ENCODE measurements around the gene OASL. TPM values are rescaled to one million over a fixed set of nuclear protein-coding genes. Genes with fewer than 3 reads are reported as not detected.

OASL gene
- total RNA-seq, 1 donor: under 0.01 TPM

GRCh38 chr12:120997448-120997847 is 41.6 kb downstream of the OASL start:
- no peak for TF ChIP-seq CTCF (IDR thresholded peaks at IDR 0.05; ENCODE audit: insufficient read depth, low read depth, low read length)
- DNase-seq (ENCODE audit: low read depth): no peak
- no peak overlapping the region for H3K4me3 ChIP-seq (ENCODE audit: low read depth, low read length)

GRCh38 chr12:120996133-120996746 is 42.8 kb downstream of the OASL start:
- DNase-seq (ENCODE audit: low read depth): no peak
- H3K4me3 ChIP-seq (ENCODE audit: low read depth, low read length): no peak overlapping the region
- TF ChIP-seq CTCF (IDR thresholded peaks at IDR 0.05; ENCODE audit: insufficient read depth, low read depth, low read length): no peak

GRCh38 chr12:120994589-120995337 is 44.3 kb downstream of the OASL start:
- TF ChIP-seq CTCF (IDR thresholded peaks at IDR 0.05; ENCODE audit: insufficient read depth, low read depth, low read length): no peak
- no peak overlapping the region for H3K4me3 ChIP-seq (ENCODE audit: low read depth, low read length)
- no peak for DNase-seq (ENCODE audit: low read depth)

GRCh38 chr12:120994059-120994458 is 45.0 kb downstream of the OASL start:
- no peak for TF ChIP-seq CTCF (IDR thresholded peaks at IDR 0.05; ENCODE audit: insufficient read depth, low read depth, low read length)
- H3K4me3 ChIP-seq (ENCODE audit: low read depth, low read length): no peak overlapping the region
- DNase-seq (ENCODE audit: low read depth): no peak

GRCh38 chr12:120993496-120993895 is 45.5 kb downstream of the OASL start:
- no peak for TF ChIP-seq CTCF (IDR thresholded peaks at IDR 0.05; ENCODE audit: insufficient read depth, low read depth, low read length)
- no peak for DNase-seq (ENCODE audit: low read depth)
- H3K4me3 ChIP-seq (ENCODE audit: low read depth, low read length): no peak overlapping the region

- no peak for TF ChIP-seq CTCF (IDR thresholded peaks at IDR 0.05; ENCODE audit: insufficient read depth, low read depth, low read length)
- no peak for DNase-seq (ENCODE audit: low read depth)
- no peak overlapping the region for H3K4me3 ChIP-seq (ENCODE audit: low read depth, low read length)
These were observed 46.1 kb downstream of the OASL start for GRCh38 chr12:120992989-120993388.

Measured in fibroblast of villous mesenchyme (primary cell).